KMS-11 (cell line): ENCODE data around the gene RAPGEF5.

ENCODE experiments used
- H2AFZ ChIP-seq: fragments of 200-600 bp; sonication (generic); 2 replicates; pipeline ENCODE4 v1.6.1; 2016; ENCODE audit warnings: antibody characterized with exemption, mixed run types, low read depth
- H3K27ac ChIP-seq: fragments of 200-600 bp; sonication (generic); 2 replicates; pipeline ENCODE4 v1.6.1; 2016; ENCODE audit warnings: mild to moderate bottlenecking, mixed run types
- H3K27me3 ChIP-seq: fragments of 200-600 bp; sonication (generic); 2 replicates; pipeline ENCODE4 v1.6.1; 2017; ENCODE audit warnings: mild to moderate bottlenecking, low read depth, mixed run types, moderate library complexity; ENCODE audit not compliant: insufficient read depth
- H3K36me3 ChIP-seq: fragments of 200-600 bp; sonication (generic); 2 replicates; pipeline ENCODE4 v1.6.1; 2017; ENCODE audit warnings: mild to moderate bottlenecking, mixed run types; ENCODE audit not compliant: insufficient read depth
- H3K4me1 ChIP-seq: fragments of 200-600 bp; sonication (generic); 2 replicates; pipeline ENCODE4 v1.6.1; 2016; ENCODE audit warnings: mild to moderate bottlenecking, low read depth, mixed run types; ENCODE audit not compliant: poor library complexity, severe bottlenecking
- H3K4me2 ChIP-seq: fragments of 200-600 bp; sonication (generic); 2 replicates; pipeline ENCODE4 v1.7.0; 2016; ENCODE audit warnings: mild to moderate bottlenecking, mixed run types
- H3K4me3 ChIP-seq: fragments of 200-600 bp; sonication (generic); IDR thresholded peaks from 2 replicates; pipeline ENCODE4 v1.6.1; 2017; ENCODE audit warnings: low read depth, low read length, mixed read lengths; ENCODE audit not compliant: insufficient read depth
- H3K79me2 ChIP-seq: fragments of 200-600 bp; sonication (generic); 2 replicates; pipeline ENCODE4 v1.6.1; 2016; ENCODE audit warnings: low read depth, mixed run types; ENCODE audit not compliant: insufficient read depth
- H3K9ac ChIP-seq: fragments of 200-600 bp; sonication (generic); 2 replicates; pipeline ENCODE4 v1.6.1; 2016; ENCODE audit warnings: mild to moderate bottlenecking, mixed run types
- H4K20me1 ChIP-seq: fragments of 200-600 bp; sonication (generic); 2 replicates; pipeline ENCODE4 v1.6.1; 2016; ENCODE audit warnings: mild to moderate bottlenecking, mixed run types; ENCODE audit not compliant: insufficient read depth
- CTCF ChIP-seq: fragments of 200-600 bp; sonication (generic); conservative IDR thresholded peaks from 2 replicates; pipeline ENCODE4 v1.6.1; 2017; ENCODE audit warnings: low read depth, mild to moderate bottlenecking, antibody characterized with exemption, low read length, moderate library complexity, mixed read lengths

The RAPGEF5 gene

DNA sequence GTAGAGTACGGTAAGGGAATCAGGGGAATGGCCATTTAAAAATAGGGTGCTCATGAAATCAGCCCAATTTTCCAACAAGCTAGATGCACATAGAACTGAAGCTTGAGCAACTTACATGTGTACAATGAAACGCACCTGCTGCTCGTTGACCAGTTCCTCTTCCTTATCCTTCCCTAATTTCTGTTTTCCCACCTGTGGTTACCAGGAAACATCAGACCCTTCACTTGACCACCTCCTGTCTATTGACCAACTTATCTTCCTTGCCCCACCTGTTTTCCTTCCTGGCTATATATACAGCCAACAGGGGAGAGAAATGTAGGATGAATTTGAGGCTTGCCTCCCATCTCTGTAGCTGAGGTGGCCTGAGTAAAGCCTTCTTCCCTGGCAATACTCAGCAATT, 37.8 kb upstream of the RAPGEF5 start:
- Histone ChIP-seq H3K79me2 (no peaks in the 10 kb centered on the region), H3K9ac (no peak overlapping the region), H3K4me3 (no peak overlapping the region), H3K36me3 (no peaks in the 10 kb centered on the region), H2AFZ (no peak overlapping the region), H3K27me3 (no peaks in the 10 kb centered on the region), H3K4me1 (no peaks in the 10 kb centered on the region), H4K20me1 (no peaks in the 10 kb centered on the region), H3K4me2 (no peak overlapping the region), H3K27ac (no peak overlapping the region)
- no peak for TF ChIP-seq CTCF

DNA sequence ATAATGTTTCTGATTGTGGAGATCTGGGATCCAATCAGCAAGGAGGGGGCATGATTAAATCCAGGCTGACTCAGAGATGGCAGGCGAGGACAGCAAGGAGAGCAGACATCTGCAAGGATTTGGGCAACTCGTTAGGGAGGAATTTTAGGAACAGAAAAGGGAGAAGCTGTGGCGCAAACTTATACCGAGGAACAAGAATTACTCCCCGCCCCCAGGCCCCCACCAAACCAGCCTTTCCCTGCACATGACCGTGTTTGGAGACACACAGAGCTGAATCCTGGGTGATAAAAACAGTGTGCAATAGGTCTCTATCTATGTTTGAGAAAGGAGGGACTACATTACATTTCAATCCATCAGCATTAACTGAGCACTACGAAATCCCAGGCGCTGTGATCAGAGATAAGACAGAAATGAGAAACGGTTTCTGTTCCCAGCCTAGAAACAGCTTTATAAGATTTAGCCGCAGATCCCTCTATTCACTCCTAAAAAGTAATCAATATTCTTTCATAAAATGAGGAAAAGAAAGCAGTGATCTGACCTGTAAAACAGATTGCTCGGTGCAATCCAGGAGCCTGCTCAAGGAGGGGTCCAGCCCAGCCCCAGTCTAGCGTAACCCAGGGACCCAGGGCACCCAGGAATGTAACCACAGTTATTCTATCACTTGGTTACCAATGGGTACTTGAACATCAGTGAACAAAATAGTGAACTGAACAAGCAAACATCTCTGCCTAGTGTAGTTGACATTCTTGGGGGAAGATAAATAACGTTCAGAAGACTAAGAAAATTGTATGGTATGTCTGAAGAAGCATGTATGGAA, 37.2 kb upstream of the RAPGEF5 start:
- Histone ChIP-seq H3K27ac (no peak overlapping the region), H4K20me1 (no peaks in the 10 kb centered on the region), H3K4me2 (no peak overlapping the region), H3K27me3 (no peaks in the 10 kb centered on the region), H3K4me3 (no peak overlapping the region), H3K36me3 (no peaks in the 10 kb centered on the region), H3K9ac (no peak overlapping the region), H2AFZ (no peak overlapping the region), H3K79me2 (no peaks in the 10 kb centered on the region), H3K4me1 (no peaks in the 10 kb centered on the region)
- TF ChIP-seq CTCF, result no peak

- Histone ChIP-seq H2AFZ (no peak overlapping the region), H3K36me3 (no peaks in the 10 kb centered on the region), H3K27me3 (no peaks in the 10 kb centered on the region), H3K79me2 (no peaks in the 10 kb centered on the region), H3K9ac (no peak overlapping the region), H3K27ac (no peak overlapping the region), H4K20me1 (no peaks in the 10 kb centered on the region), H3K4me2 (no peak overlapping the region), H3K4me1 (no peaks in the 10 kb centered on the region), H3K4me3 (no peak overlapping the region)
- TF ChIP-seq CTCF, result no peak
Observed at GRCh38 chr7:22390516-22390915, 33.6 kb upstream of the RAPGEF5 start.

GRCh38 chr7:22389892-22390291, 32.9 kb upstream of the RAPGEF5 start:
- H3K9ac ChIP-seq, result no peak overlapping the region
- H3K4me1 ChIP-seq, result no peaks in the 10 kb centered on the region
- no peak overlapping the region for H3K4me2 ChIP-seq
- no peak overlapping the region for H3K27ac ChIP-seq
- H4K20me1 ChIP-seq, result no peaks in the 10 kb centered on the region
- H2AFZ ChIP-seq, result no peak overlapping the region
- no peak overlapping the region for H3K4me3 ChIP-seq
- H3K79me2 ChIP-seq, result no peaks in the 10 kb centered on the region
- H3K36me3 ChIP-seq, result no peaks in the 10 kb centered on the region
- no peak for TF ChIP-seq CTCF
- no peaks in the 10 kb centered on the region for H3K27me3 ChIP-seq
